Osteoblast (primary cell): Measurements from ENCODE around the gene SF3B2. TPM values are rescaled to one million over a fixed set of nuclear protein-coding genes. Genes with fewer than 3 reads are reported as not detected.

Experiments used
- DNase-seq: peaks from one replicate; pipeline ENCODE4 v3.0.0; 2011; ENCODE audit warnings: low spot score, mixed read lengths; ENCODE audit not compliant: insufficient read length; ENCODE audit errors: missing footprints
- H2AFZ ChIP-seq: 2 replicates; pipeline ENCODE4 v1.6.0; 2011; ENCODE audit warnings: mild to moderate bottlenecking, low read length
- H3K27ac ChIP-seq: 2 replicates; pipeline ENCODE4 v1.5.1; 2011; ENCODE audit warnings: mild to moderate bottlenecking, low read depth, low read length, moderate library complexity
- H3K27me3 ChIP-seq: 2 replicates; pipeline ENCODE4 v1.6.0; 2012; ENCODE audit warnings: mild to moderate bottlenecking, control low read depth, inconsistent platforms, low read length, moderate library complexity; ENCODE audit not compliant: insufficient read depth
- H3K36me3 ChIP-seq: 2 replicates; pipeline ENCODE4 v1.5.1; 2011; ENCODE audit warnings: mild to moderate bottlenecking, low read length, control low read depth, moderate library complexity; ENCODE audit not compliant: insufficient read depth
- H3K4me1 ChIP-seq: 2 replicates; pipeline ENCODE4 v1.5.1; 2011; ENCODE audit warnings: mild to moderate bottlenecking, low read length, control low read depth, moderate library complexity; ENCODE audit not compliant: insufficient read depth
- H3K4me2 ChIP-seq: 2 replicates; pipeline ENCODE4 v1.6.0; 2011; ENCODE audit warnings: mild to moderate bottlenecking, low read length; ENCODE audit not compliant: insufficient read depth
- H3K4me3 ChIP-seq: fragments of 200-600 bp; sonication (generic); 3 replicates; pipeline ENCODE4 v1.5.1; 2012; ENCODE audit warnings: mild to moderate bottlenecking, low read length, inconsistent platforms; ENCODE audit not compliant: insufficient read depth
- H3K79me2 ChIP-seq: 2 replicates; pipeline ENCODE4 v1.6.0; 2012; ENCODE audit warnings: mild to moderate bottlenecking, low read length, control low read depth, inconsistent platforms; ENCODE audit not compliant: insufficient read depth
- H3K9me3 ChIP-seq: 2 replicates; pipeline ENCODE4 v1.5.1; 2011; ENCODE audit warnings: low read depth, low read length, control low read depth
- H4K20me1 ChIP-seq: 2 replicates; pipeline ENCODE4 v1.6.0; 2012; ENCODE audit warnings: mild to moderate bottlenecking, low read length, control low read depth; ENCODE audit not compliant: insufficient read depth
- CTCF ChIP-seq: IDR thresholded peaks from 2 replicates; pipeline ENCODE4 v1.5.1; 2011; ENCODE audit warnings: mild to moderate bottlenecking, low read depth, low read length, moderate library complexity; ENCODE audit errors: extremely low read depth
- total RNA-seq: library from RNA; depleted of rRNA; stranded (reverse); fragments of >200 nt; gene quantifications from 2 replicates; pipeline ENCODE4 v1.2.3, GENCODE V29; 2012

SF3B2 gene
- total RNA-seq, 1 donor: 164 TPM

- H3K79me2 ChIP-seq: peaks cover 50% of the 10 kb centered on the region
- no peaks in the 10 kb centered on the region for H3K27me3 ChIP-seq
- peak within 1 kb of the TSS; percentile 95 for H3K27ac ChIP-seq
- H3K9me3 ChIP-seq: no peaks in the 10 kb centered on the region
- peaks cover 20% of the 10 kb centered on the region for H4K20me1 ChIP-seq
- H2AFZ ChIP-seq: peak within 1 kb of the TSS; percentile 69
- DNase-seq: peak; percentile 99
- peaks cover 21% of the 10 kb centered on the region for H3K4me1 ChIP-seq
- H3K4me2 ChIP-seq: peak within 1 kb of the TSS; percentile 96
- H3K4me3 ChIP-seq: peak within 1 kb of the TSS; percentile 83
- TF ChIP-seq CTCF: no peak
- H3K36me3 ChIP-seq: peaks cover 56% of the 10 kb centered on the region
Measured at GRCh38 chr11:66069715-66070603, 17.8 kb downstream of the SF3B2 start, which contains the start of gene PACS1. PACS1 (plus strand) TSS chr11:66070272; CDS start chr11:66070487, 215 bp downstream.

- Histone ChIP-seq H3K4me2 (peak overlapping the region; percentile 96), H3K79me2 (peaks cover 52% of the 10 kb centered on the region)
- no peak for TF ChIP-seq CTCF
Measured at GRCh38 chr11:66070604-66071380, 18.6 kb downstream of the SF3B2 start.

GRCh38 chr11:66071381-66071801 lies 19.2 kb downstream of the SF3B2 start:
- no peak overlapping the region for H2AFZ ChIP-seq

More at GRCh38 chr11:66070604-66071380, 18.6 kb downstream of the SF3B2 start:
- Histone ChIP-seq H3K27me3 (no peaks in the 10 kb centered on the region), H3K4me1 (peaks cover 21% of the 10 kb centered on the region), H4K20me1 (peaks cover 17% of the 10 kb centered on the region), H3K9me3 (no peaks in the 10 kb centered on the region), H3K36me3 (peaks cover 48% of the 10 kb centered on the region), H2AFZ (peak overlapping the region; percentile 41), H3K4me3 (peak overlapping the region; percentile 83), H3K27ac (peak overlapping the region; percentile 24)
- peak; percentile 90 for DNase-seq

More at GRCh38 chr11:66071381-66071801, 19.2 kb downstream of the SF3B2 start:
- Histone ChIP-seq H3K27me3 (no peaks in the 10 kb centered on the region), H3K36me3 (peaks cover 42% of the 10 kb centered on the region), H4K20me1 (peaks cover 17% of the 10 kb centered on the region), H3K4me3 (peak overlapping the region; percentile 83), H3K4me2 (peak overlapping the region; percentile 96), H3K4me1 (peaks cover 21% of the 10 kb centered on the region), H3K9me3 (no peaks in the 10 kb centered on the region), H3K27ac (peak overlapping the region; percentile 24), H3K79me2 (peaks cover 58% of the 10 kb centered on the region)
- no peak for TF ChIP-seq CTCF
- peak; percentile 85 for DNase-seq
